Right renal pelvis (tissue), 4 donors: ENCODE measurements around the gene SYPL2. TPM values are rescaled to one million over a fixed set of nuclear protein-coding genes. Genes with fewer than 3 reads are reported as not detected.

Experiments
- DNase-seq, 4 donors: peaks; one replicate each; pipeline ENCODE4 v3.0.0-alpha.2; 2013; ENCODE audit warnings: low read depth in 4 of 4, low spot score in 3 of 4, missing footprints in 1 of 4
- polyA plus RNA-seq, 4 donors: library from polyadenylated mRNA; unstranded; fragments of 120-200 nt; gene quantifications; one replicate each; pipeline ENCODE4 v1.2.1, GENCODE V29; 2013; ENCODE audit not compliant: insufficient read length in 4 of 4

SYPL2 gene
- polyA plus RNA-seq, 4 donors, result 6.5 to 12.5 (median 10.3) TPM

DNA sequence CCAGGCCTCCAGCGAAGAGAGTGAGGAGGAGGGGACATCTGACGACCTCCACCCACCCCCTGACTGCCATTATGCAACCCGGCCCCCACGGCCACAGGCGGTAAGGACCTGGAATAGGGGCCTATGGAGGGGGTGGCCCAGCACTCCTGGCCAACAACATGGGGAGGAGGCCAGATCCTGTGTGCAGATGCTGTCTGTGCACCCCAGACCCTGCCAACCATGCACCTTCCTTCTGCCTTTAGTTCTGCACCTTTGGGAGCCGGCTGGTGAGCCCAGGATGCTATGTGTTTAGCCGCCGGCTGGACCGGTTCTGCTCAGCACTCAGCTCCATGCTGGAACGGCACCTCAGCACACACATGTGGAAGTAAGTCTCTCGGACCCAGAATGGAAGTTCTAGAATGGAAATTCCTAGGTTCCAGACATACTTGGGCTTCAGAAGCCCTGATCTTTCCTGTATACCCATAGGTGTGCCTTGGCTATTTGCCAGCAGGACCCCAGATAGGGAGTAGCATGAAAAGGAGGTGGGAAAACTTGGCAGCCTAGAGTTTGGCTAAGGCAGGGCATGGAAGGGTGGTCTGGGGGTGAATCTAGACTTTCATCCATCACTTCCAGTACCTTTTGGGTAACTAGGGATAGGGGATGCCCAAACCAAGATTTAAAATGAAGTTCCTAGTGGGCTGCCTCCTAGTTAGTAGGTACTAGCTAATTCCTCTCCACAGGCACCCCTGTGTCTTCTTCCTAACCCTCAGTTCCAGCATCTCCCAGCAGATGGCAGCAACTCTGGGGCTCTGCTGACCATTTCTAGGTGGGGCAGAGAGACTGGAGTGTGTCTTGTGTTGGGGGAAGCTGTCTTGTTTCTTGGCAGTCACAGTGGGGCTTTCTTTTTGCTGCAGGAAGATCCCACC is 23.9 kb downstream of the SYPL2 start:
- no peak for DNase-seq

DNA sequence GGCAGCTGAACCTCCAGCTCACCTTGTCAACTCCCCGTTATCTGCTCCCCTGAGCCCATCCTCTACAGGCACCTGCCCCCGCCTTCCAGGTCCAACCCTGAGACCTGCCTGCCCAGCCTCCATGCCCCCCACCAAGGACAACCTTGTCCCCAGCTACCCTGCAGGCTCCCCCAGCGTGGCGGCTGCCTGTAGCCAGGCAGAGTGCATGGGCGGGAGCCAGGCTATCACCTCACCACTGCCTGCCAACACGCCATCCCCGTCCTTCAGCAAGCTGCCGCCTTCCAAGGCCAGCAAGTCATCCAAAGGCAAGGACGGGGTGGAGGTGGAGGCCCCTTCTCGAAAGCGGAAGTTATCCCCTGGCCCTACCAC is 24.6 kb downstream of the SYPL2 start:
- no peak for DNase-seq

GRCh38 chr1:109491372-109491771 is 25.0 kb downstream of the SYPL2 start:
- no peak for DNase-seq

DNA sequence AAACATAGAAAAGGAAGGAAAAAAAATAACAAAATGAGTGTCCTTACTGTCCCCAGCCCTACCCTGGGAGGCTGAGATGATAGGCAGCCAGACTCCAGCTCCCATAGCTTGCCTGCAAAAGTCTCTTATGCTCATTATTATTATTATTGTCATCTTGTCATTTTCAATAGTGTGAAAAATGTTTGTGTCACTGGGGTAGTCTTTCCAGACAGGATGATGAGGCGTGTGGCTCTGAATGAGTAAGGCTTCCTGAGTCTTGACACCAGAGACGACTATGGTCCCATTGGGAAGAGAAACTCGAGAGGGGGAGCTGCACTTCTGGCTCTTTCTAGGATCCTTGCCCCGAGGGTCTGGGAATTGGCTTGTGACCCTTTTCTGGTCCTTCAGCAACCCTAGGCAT is 26.4 kb downstream of the SYPL2 start:
- DNase-seq, result no peak

GRCh38 chr1:109493227-109493626 is 26.9 kb downstream of the SYPL2 start:
- DNase-seq, result no peak

DNA sequence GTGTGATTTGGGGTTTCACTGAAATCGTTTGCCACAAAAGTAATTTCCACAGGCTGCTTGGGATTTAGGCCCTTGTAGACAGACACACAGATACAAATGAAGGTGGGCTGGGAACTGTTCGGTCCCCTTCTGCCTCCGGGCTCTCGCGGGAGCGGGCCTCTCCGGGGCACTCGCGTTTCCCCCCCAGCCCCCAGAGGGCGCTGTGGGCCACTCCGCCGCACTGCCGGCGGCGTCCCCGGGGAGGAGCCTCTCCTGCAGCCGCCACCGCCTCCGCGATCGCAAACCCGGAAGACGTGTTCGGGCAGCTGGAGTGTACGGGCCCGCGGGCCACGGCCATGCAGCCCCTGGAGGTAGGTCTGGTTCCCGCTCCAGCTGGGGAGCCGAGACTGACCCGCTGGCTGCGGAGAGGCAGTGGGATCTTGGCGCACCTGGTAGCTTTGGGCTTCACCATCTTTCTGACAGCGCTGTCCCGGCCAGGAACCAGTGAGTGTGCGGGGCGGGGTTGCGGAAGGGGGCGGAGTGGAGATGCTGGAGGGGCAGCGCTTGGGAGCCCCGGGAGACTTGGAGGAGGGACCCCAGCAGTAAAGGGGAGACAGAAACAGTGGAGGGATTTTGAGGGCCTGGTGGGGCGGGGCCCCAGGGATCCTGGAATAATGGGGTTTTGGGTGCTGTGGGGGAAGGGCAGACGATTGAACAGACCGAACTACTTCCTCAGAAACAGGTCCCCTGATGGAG is 27.6 kb downstream of the SYPL2 start, which contains the start of gene CYB561D1:
Gene CYB561D1, plus strand, starts transcription at position 290 of the 735 bp plus-strand sequence. Its CDS starts 46 bp downstream, at position 336.
- DNase-seq, result peak in 3 of 4 donors; percentile 72 to 86 (median 74)

DNA sequence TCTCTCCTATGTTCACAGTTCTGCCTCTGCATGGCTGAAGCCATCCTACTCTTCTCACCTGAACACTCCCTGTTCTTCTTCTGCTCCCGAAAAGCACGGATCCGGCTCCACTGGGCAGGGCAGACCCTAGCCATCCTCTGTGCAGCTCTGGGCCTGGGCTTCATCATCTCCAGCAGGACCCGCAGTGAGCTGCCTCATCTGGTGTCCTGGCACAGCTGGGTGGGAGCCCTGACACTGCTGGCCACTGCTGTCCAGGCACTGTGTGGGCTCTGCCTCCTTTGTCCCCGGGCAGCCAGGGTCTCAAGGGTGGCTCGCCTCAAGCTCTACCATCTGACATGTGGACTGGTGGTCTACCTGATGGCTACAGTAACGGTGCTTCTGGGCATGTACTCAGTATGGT is 29.4 kb downstream of the SYPL2 start:
- DNase-seq, result no peak

DNA sequence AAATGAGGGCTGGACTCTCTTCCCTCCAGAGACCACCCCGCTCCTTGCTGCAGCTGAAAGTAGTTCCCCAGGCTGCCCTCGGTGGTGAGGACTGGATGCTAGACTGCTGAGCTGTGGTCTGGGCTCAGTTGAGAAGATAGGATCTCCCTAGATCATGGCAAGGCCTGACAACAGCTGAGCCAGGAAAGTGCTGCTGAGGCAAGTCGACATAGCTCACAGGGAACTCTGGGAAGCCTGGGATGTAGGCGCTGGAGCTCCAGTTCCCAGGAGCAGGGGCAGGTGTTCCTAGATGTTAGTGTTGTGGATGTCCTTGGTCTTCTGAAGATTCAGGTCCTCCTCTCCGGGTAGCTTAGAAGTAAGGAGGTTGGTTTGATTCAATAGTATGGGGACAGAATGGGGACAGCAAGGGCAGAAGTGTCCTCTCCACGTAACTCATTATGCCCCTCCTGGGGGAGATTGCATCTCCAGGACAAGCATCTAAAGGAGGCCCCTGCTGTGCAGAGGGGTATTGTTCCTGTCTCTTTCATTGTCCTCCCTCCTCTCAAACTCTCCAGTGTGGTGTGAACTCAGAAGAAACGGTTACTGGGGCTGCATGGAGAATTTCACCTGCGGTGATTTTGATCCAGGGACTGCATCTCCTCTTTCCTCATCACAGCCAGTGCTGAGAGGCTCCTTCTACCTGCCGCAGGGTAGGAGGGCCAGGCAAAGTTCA is 31.3 kb downstream of the SYPL2 start:
- DNase-seq, result no peak

GRCh38 chr1:109498161-109498801 is 31.9 kb downstream of the SYPL2 start:
- DNase-seq, result peak in 1 of 4 donors; percentile 59

GRCh38 chr1:109499081-109499480 is 32.7 kb downstream of the SYPL2 start:
- no peak for DNase-seq

DNA sequence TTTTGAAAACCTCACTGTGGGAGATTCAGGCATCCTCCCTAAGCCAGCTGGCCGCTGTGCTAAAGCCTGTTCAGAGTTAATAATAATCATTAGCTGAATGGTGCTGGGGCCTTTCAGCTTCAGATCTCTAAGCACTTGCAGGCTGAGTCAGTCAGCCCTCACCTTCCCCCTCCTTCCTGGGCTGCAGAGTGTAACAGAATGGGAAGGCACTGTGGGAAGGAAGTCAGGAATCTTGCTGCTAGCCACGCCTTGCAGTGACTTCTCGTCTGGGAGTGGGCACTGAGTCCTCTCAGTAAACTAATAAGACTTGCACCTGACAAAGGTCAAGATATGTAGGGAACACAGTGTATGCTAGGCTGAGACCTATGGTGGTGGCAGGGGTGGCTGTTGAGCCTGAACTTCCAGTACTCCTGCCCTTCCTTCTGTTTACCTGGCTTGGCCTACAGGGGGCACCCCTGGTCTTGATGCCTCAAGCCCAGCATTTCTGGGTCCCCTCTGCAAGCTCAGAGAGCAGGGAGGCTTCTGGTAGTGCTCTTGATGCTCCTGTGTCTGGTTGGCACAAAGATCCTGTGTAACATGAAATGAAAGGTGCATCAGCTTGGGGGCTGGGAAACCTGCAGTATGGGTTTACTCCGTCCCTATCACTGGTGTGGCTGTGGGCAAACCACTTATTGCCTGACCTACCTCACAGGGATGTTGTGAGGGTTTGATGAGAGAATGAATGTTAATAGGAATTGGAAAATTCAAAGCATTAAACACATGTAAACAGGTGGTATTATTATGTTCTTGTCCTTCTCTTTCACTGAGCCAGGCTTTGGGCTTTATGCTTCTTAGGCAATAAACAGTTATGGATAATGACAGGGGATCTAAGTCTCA is 33.6 kb downstream of the SYPL2 start:
- DNase-seq, result no peak

- DNase-seq, result no peak
Observed at GRCh38 chr1:109500941-109501381, 34.6 kb downstream of the SYPL2 start.

DNA sequence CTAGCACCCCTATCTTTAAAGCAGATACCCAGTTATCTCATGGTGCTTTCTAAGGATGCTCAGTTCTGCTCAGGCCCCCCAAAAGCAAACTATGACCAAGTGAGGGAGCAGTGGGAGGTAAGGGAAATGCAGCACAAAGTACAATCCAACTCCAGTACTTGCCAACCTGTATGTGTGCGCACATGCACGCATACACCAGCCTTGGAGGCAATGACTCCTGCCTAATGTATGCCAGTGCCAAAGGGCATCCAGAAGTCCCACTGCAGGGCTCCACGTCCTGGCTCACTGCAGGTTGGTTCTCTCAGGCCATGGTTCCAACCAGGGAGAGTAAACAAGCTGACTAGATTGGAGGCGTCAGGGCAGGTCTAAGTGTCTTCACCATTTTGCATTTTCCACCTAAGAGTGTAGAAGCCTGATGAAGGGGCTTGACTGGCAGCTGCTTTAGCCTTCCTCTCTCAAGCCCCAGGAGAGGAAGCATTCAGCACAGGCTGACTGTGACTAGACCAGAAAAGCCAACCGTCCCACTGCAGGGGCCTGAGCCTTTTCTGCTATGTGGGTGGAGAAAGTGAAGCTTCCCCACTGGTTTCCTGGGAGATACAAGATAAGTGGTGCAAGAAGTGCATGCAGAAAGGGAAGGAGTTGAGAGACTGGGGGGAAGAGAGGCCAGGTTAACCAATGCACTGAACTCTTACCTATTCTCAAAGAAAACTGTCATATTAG is 35.5 kb downstream of the SYPL2 start:
- no peak for DNase-seq

DNA sequence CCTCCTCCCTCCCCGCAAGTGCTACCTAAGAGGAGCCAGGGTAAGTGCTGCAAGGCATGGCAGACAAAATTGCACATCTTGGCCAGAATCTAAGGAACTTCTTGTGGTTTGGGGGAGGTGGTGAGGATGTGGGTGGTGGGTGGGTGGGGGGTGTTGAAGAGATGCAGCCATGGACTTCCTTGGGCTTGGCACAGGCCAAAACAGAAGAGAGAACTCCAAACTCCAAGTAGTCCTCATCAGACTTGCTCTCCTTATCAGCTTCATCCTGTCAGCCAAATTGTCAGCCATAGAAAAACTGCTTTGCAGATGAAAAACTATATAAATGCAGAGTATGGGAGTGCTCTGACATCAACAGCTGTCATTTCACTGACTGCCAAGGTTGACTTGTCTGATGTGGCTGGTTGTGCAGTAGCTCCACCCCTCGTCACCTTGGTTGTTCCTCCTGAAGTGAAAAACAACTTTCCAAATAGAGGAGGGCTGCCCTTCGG is 36.1 kb downstream of the SYPL2 start:
- DNase-seq, result no peak

- no peak for DNase-seq
Observed at GRCh38 chr1:109503935-109504334, 37.6 kb downstream of the SYPL2 start.

DNA sequence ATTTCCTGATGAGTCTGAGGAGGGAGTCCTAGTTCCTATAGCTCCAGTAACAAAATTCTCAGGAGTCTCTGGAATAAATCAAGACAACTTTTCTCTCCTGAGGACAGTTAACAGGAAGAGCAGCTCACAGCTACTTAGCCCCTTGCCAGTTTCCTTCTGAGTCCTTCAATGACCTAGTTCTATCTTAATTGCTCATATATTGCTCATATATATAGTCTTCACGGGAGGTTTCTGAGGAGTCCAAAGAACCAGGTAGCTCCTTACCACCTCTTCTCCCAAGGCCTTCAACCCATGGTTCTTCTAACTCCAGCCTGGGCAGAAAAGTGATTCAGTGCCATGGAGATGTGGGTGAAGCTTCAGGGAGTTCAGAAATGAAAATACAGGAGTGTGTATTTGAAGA is 38.6 kb downstream of the SYPL2 start:
- DNase-seq, result no peak

DNA sequence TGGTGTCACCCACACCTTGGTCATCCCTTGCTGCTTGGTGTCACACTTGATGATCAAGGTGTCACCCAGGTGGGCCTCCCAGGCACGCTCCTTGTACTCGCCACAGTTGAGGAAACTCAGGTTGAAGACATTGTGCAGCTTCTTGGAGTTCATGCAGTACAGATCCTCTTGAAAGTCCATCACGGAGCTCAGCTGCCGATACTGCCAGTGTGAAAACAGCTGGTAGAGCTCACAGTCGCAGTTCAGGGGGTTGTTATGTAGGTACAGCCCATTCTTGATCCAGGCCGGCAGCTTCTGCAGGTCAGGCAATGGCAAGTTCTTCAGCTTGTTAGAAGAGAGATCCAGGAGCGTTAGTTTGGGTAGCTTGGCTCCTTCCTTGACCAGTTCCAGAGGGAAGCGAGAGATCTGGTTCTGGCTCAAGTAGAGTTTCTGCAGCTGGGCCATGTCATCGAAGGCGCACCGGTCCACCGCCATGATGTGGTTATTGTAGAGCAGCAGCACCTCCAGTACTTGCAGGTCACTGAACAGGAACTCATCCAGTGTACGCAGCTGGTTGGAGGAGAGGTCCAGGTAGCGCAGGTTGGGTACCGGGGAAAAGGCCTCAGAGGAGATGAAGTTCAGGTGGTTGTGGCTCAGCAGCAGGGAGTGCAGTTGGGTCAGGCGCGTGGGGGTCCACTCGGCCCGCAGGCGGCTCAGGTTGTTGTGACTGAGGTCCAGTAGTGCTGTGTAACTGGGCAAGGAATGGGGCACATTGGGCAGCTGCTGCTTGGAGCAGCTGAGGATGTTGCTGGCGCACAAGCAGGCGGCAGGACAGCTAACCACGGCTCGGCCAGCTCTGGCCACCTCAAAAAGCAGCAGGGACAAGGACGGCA is 41.9 kb downstream of the SYPL2 start:
- DNase-seq, result no peak

- DNase-seq, result no peak
Observed at GRCh38 chr1:109508873-109509175, 42.5 kb downstream of the SYPL2 start.
